ENCODE measurements around the gene SCN4A. TPM values are rescaled to one million over a fixed set of nuclear protein-coding genes. Genes with fewer than 3 reads are reported as not detected.

SCN4A gene
- total RNA-seq, 1 donor from 2014 or later: 1.8 TPM

GRCh38 chr17:63996430-63997182 lies 23.9 kb upstream of the SCN4A start:
- H2AFZ ChIP-seq (replicated peaks): no peak overlapping the region
- no peaks in the 10 kb centered on the region for H3K9me3 Mint-ChIP-seq

GRCh38 chr17:63995626-63996025 lies 22.9 kb upstream of the SCN4A start:
- no peak overlapping the region for H3K9ac ChIP-seq
- H3K27ac Mint-ChIP-seq: no peak overlapping the region

More at GRCh38 chr17:63996430-63997182, 23.9 kb upstream of the SCN4A start:
- no peaks in the 10 kb centered on the region for H3K4me1 ChIP-seq
- no peaks in the 10 kb centered on the region for H3K9me3 ChIP-seq (ENCODE audit: low read depth)
- H3K36me3 ChIP-seq: no peaks in the 10 kb centered on the region
- no peak overlapping the region for H3K9ac ChIP-seq
- Mint-ChIP-seq H3K36me3 (no peaks in the 10 kb centered on the region), H3K4me1 (peaks cover 10% of the 10 kb centered on the region), H3K4me3 (peak overlapping the region; percentile 43), H3K27ac (no peak overlapping the region), H3K27me3 (ENCODE audit: insufficient read depth, low read depth) (peaks cover 21% of the 10 kb centered on the region)
- DNase-seq (ENCODE audit: low spot score): peak; percentile 0
- H3K79me2 ChIP-seq (ENCODE audit: low read depth): no peaks in the 10 kb centered on the region
- no peak overlapping the region for H3K4me3 ChIP-seq
- H3K27ac ChIP-seq: no peak overlapping the region
- no peaks in the 10 kb centered on the region for H4K20me1 ChIP-seq (ENCODE audit: low read depth)
- H3F3A ChIP-seq (ENCODE audit: low read depth): no peaks in the 10 kb centered on the region
- no peak for TF ChIP-seq EZH2phosphoT487 (IDR thresholded peaks at IDR 0.05)
- TF ChIP-seq EZH2 (IDR thresholded peaks at IDR 0.05): no peak
- no peak for TF ChIP-seq CTCF (IDR thresholded peaks at IDR 0.05)
- no peak overlapping the region for H3K4me2 ChIP-seq
- peaks cover 76% of the 10 kb centered on the region for H3K27me3 ChIP-seq

GRCh38 chr17:63993368-63993985 lies 20.8 kb upstream of the SCN4A start:
- no peaks in the 10 kb centered on the region for H3K79me2 ChIP-seq (ENCODE audit: low read depth)
- peaks cover 6% of the 10 kb centered on the region for H3K4me1 ChIP-seq
- H2AFZ ChIP-seq (replicated peaks): no peak overlapping the region
- Mint-ChIP-seq H3K4me1 (peaks cover 20% of the 10 kb centered on the region), H3K27ac (no peak overlapping the region), H3K4me3 (no peak overlapping the region), H3K9me3 (no peaks in the 10 kb centered on the region), H3K36me3 (no peaks in the 10 kb centered on the region), H3K27me3 (ENCODE audit: insufficient read depth, low read depth) (peaks cover 22% of the 10 kb centered on the region)
- no peak overlapping the region for H3K9ac ChIP-seq
- H3K27ac ChIP-seq: no peak overlapping the region
- no peak for TF ChIP-seq EZH2 (IDR thresholded peaks at IDR 0.05)
- no peak for TF ChIP-seq CTCF (IDR thresholded peaks at IDR 0.05)
- TF ChIP-seq EZH2phosphoT487 (IDR thresholded peaks at IDR 0.05): no peak
- H3K4me2 ChIP-seq: no peak overlapping the region
- no peak overlapping the region for H3K4me3 ChIP-seq
- H4K20me1 ChIP-seq (ENCODE audit: low read depth): no peaks in the 10 kb centered on the region
- no peaks in the 10 kb centered on the region for H3K36me3 ChIP-seq
- peaks cover 67% of the 10 kb centered on the region for H3K27me3 ChIP-seq
- H3F3A ChIP-seq (ENCODE audit: low read depth): no peaks in the 10 kb centered on the region
- DNase-seq (ENCODE audit: low spot score): peak; percentile 1
- no peaks in the 10 kb centered on the region for H3K9me3 ChIP-seq (ENCODE audit: low read depth)

More at GRCh38 chr17:63995626-63996025, 22.9 kb upstream of the SCN4A start:
- no peaks in the 10 kb centered on the region for H4K20me1 ChIP-seq (ENCODE audit: low read depth)
- peaks cover 80% of the 10 kb centered on the region for H3K27me3 ChIP-seq
- no peak overlapping the region for H2AFZ ChIP-seq (replicated peaks)
- H3K36me3 ChIP-seq: no peaks in the 10 kb centered on the region
- H3K27ac ChIP-seq: no peak overlapping the region
- peaks cover 12% of the 10 kb centered on the region for H3K4me1 Mint-ChIP-seq
- no peak for TF ChIP-seq CTCF (IDR thresholded peaks at IDR 0.05)
- no peak for TF ChIP-seq EZH2phosphoT487 (IDR thresholded peaks at IDR 0.05)
- no peak for TF ChIP-seq EZH2 (IDR thresholded peaks at IDR 0.05)
- H3K4me2 ChIP-seq: no peak overlapping the region
- H3K9me3 ChIP-seq (ENCODE audit: low read depth): no peaks in the 10 kb centered on the region
- H3K36me3 Mint-ChIP-seq: no peaks in the 10 kb centered on the region
- H3K4me3 ChIP-seq: no peak overlapping the region
- no peaks in the 10 kb centered on the region for H3K9me3 Mint-ChIP-seq
- peak overlapping the region; percentile 24 for H3K4me3 Mint-ChIP-seq
- peaks cover 23% of the 10 kb centered on the region for H3K27me3 Mint-ChIP-seq (ENCODE audit: insufficient read depth, low read depth)
- no peaks in the 10 kb centered on the region for H3F3A ChIP-seq (ENCODE audit: low read depth)
- H3K79me2 ChIP-seq (ENCODE audit: low read depth): no peaks in the 10 kb centered on the region
- peak; percentile 0 for DNase-seq (ENCODE audit: low spot score)
- H3K4me1 ChIP-seq: no peaks in the 10 kb centered on the region

All from neural progenitor cell (in vitro differentiated cells).